OCI-LY3 (cell line): ENCODE data around the gene INTS6L.

Experiments
- H2AFZ ChIP-seq: fragments of 200-600, 300-600 bp; shearing (Covaris generic); 2 replicates; pipeline ENCODE4 v1.6.0; 2014; ENCODE audit warnings: antibody characterized with exemption, low read depth, low read length
- H3K27ac ChIP-seq: fragments of 200-600, 300-600 bp; sonication (generic); 2 replicates; pipeline ENCODE4 v1.5.1; 2014; ENCODE audit warnings: mild to moderate bottlenecking, low read length, moderate library complexity, mixed read lengths
- H3K27me3 ChIP-seq: fragments of 200-600, 300-600 bp; sonication (generic); 2 replicates; pipeline ENCODE4 v1.6.1; 2014; ENCODE audit warnings: low read depth, low read length, mixed read lengths
- H3K36me3 ChIP-seq: fragments of 200-600, 300-600 bp; sonication (generic); replicated peaks from 2 replicates; pipeline ENCODE3; 2014; ENCODE audit warnings: low read depth, low read length, mixed read lengths
- H3K4me1 ChIP-seq: fragments of 300-600, 200-600 bp; sonication (generic); 2 replicates; pipeline ENCODE4 v1.6.1; 2014; ENCODE audit warnings: low read length, mixed read lengths
- H3K4me2 ChIP-seq: fragments of 200-600, 300-600 bp; sonication (generic); 2 replicates; pipeline ENCODE4 v1.6.1; 2014; ENCODE audit warnings: low read length, mixed read lengths
- H3K4me3 ChIP-seq: fragments of 300-600, 200-600 bp; sonication (generic); 2 replicates; pipeline ENCODE4 v1.5.1; 2014; ENCODE audit warnings: antibody characterized with exemption, mild to moderate bottlenecking, low read length, moderate library complexity
- H3K79me2 ChIP-seq: fragments of 300-600, 200-600 bp; shearing (Covaris generic); 2 replicates; pipeline ENCODE4 v1.6.1; 2014; ENCODE audit warnings: mild to moderate bottlenecking, low read length, mixed read lengths
- H3K9ac ChIP-seq: fragments of 300-600, 200-600 bp; shearing (Covaris generic); 2 replicates; pipeline ENCODE4 v1.6.0; 2014; ENCODE audit warnings: mild to moderate bottlenecking, low read length, moderate library complexity
- H3K9me3 ChIP-seq: fragments of 200-600, 300-600 bp; shearing (Covaris generic); 2 replicates; pipeline ENCODE4 v1.6.1; 2014; ENCODE audit warnings: low read length, mixed read lengths; ENCODE audit not compliant: insufficient read depth
- H4K20me1 ChIP-seq: fragments of 200-600, 300-600 bp; sonication (generic); 2 replicates; pipeline ENCODE4 v1.6.1; 2016; ENCODE audit warnings: low read length, mixed read lengths; ENCODE audit not compliant: insufficient read depth
- CTCF ChIP-seq: fragments of 200-600, 300-600 bp; sonication (generic); IDR thresholded peaks from 2 replicates; pipeline ENCODE4 v1.5.1; 2014; ENCODE audit warnings: antibody characterized with exemption, low read length, low read depth
- EZH2phosphoT487 ChIP-seq: fragments of 200-600 bp; shearing (Covaris generic); IDR thresholded peaks from 2 replicates; pipeline ENCODE4 v1.6.1; 2018; ENCODE audit warnings: antibody characterized with exemption, mixed run types, low read depth

INTS6L gene

GRCh38 chrX:135522132-135522530 lies 1.7 kb downstream of the INTS6L start:
- peak overlapping the region; percentile 53 for H3K27ac ChIP-seq
- H3K27me3 ChIP-seq = no peaks in the 10 kb centered on the region
- H3K9me3 ChIP-seq = no peaks in the 10 kb centered on the region
- H4K20me1 ChIP-seq = no peaks in the 10 kb centered on the region
- H3K9ac ChIP-seq = peak overlapping the region; percentile 89
- TF ChIP-seq EZH2phosphoT487 = no peak
- no peak for TF ChIP-seq CTCF
- peaks cover 3% of the 10 kb centered on the region for H3K36me3 ChIP-seq
- peaks cover 7% of the 10 kb centered on the region for H3K4me1 ChIP-seq
- peak overlapping the region; percentile 95 for H3K4me3 ChIP-seq
- H2AFZ ChIP-seq = peak overlapping the region; percentile 49; the same call in 1 of the 2 replicates
- H3K4me2 ChIP-seq = peak overlapping the region; percentile 97
- H3K79me2 ChIP-seq = peaks cover 6% of the 10 kb centered on the region

GRCh38 chrX:135522878-135523693 lies 2.6 kb downstream of the INTS6L start:
- Histone ChIP-seq H3K4me1 (peaks cover 7% of the 10 kb centered on the region), H3K27ac (no peak overlapping the region), H2AFZ (no peak overlapping the region), H3K4me2 (peak overlapping the region; percentile 97), H3K36me3 (peaks cover 3% of the 10 kb centered on the region), H4K20me1 (no peaks in the 10 kb centered on the region), H3K9me3 (no peaks in the 10 kb centered on the region), H3K4me3 (peak overlapping the region; percentile 95), H3K79me2 (peaks cover 6% of the 10 kb centered on the region), H3K9ac (no peak overlapping the region), H3K27me3 (no peaks in the 10 kb centered on the region)
- TF ChIP-seq EZH2phosphoT487 = no peak

- Histone ChIP-seq H3K36me3 (no peaks in the 10 kb centered on the region), H3K9me3 (no peaks in the 10 kb centered on the region), H3K27ac (no peak overlapping the region), H3K27me3 (no peaks in the 10 kb centered on the region), H2AFZ (no peak overlapping the region), H4K20me1 (peaks cover 4% of the 10 kb centered on the region; the same call in 1 of the 2 replicates), H3K4me1 (peaks cover 5% of the 10 kb centered on the region; the same call in 1 of the 2 replicates), H3K4me3 (no peak overlapping the region), H3K79me2 (no peaks in the 10 kb centered on the region), H3K9ac (no peak overlapping the region), H3K4me2 (no peak overlapping the region)
- TF ChIP-seq EZH2phosphoT487 (no peak), CTCF (no peak)
Observed at GRCh38 chrX:135528254-135528653, 7.8 kb downstream of the INTS6L start.

- Histone ChIP-seq H4K20me1 (peaks cover 4% of the 10 kb centered on the region; the same call in 1 of the 2 replicates), H3K36me3 (no peaks in the 10 kb centered on the region), H3K4me1 (peaks cover 5% of the 10 kb centered on the region; the same call in 1 of the 2 replicates), H3K9me3 (no peaks in the 10 kb centered on the region), H2AFZ (no peak overlapping the region), H3K27me3 (no peaks in the 10 kb centered on the region), H3K4me3 (no peak overlapping the region), H3K27ac (no peak overlapping the region), H3K9ac (no peak overlapping the region), H3K4me2 (no peak overlapping the region), H3K79me2 (no peaks in the 10 kb centered on the region)
- TF ChIP-seq CTCF (no peak), EZH2phosphoT487 (no peak)
Observed at GRCh38 chrX:135528756-135529155, 8.3 kb downstream of the INTS6L start.
